A549 (cell line): ENCODE results near the gene PREX1.

ENCODE experiments used
- CTCF ChIP-seq: fragments of >200 bp; sonication (Bioruptor Twin); formaldehyde crosslinking; IDR thresholded peaks from 3 replicates; pipeline ENCODE4 v1.5.1; 2016
- E2F6 ChIP-seq: IDR thresholded peaks from 2 replicates; pipeline ENCODE4 v1.6.1; 2012; ENCODE audit warnings: low read depth, borderline replicate concordance
- JUN ChIP-seq, 2 experiments: fragments of >200 bp; sonication (Bioruptor Twin); formaldehyde crosslinking; IDR thresholded peaks; 2 replicates in 1 of 2; 3 replicates in 1 of 2; pipeline ENCODE4 v1.6.1; 2016 to 2017
- TP53 ChIP-seq: fragments of 250-450 bp; sonication (Bioruptor Pico); IDR thresholded peaks from 2 replicates; pipeline ENCODE4 v1.5.0; 2021; ENCODE audit warnings: mild to moderate bottlenecking, moderate library complexity
- TF ChIP-seq, protein P1 (sequence below): fragments of 450-650 bp; IDR thresholded peaks from 2 replicates; pipeline ENCODE4 v1.6.1; 2014; ENCODE audit warnings: antibody characterized with exemption

- no peak for TF ChIP-seq TP53 (CRISPR knock-in tag)
- TF ChIP-seq CTCF: no peak
- TF ChIP-seq, protein P1, sequence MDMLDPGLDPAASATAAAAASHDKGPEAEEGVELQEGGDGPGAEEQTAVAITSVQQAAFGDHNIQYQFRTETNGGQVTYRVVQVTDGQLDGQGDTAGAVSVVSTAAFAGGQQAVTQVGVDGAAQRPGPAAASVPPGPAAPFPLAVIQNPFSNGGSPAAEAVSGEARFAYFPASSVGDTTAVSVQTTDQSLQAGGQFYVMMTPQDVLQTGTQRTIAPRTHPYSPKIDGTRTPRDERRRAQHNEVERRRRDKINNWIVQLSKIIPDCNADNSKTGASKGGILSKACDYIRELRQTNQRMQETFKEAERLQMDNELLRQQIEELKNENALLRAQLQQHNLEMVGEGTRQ: no peak
- no peak for TF ChIP-seq JUN (IDR thresholded peaks at IDR 0.05)
- TF ChIP-seq E2F6: no peak
Measured at GRCh38 chr20:48632825-48633619, 194.8 kb downstream of the PREX1 start.
